ENCODE data around the gene PKN1.
A peak's percentile ranks its signal among the peaks of the same experiment; 100 is the strongest.

The PKN1 gene

GRCh38 chr19:14470031-14470876, 37.1 kb downstream of the PKN1 start:
- no peak for DNase-seq

GRCh38 chr19:14471436-14472187, 38.5 kb downstream of the PKN1 start:
- Histone ChIP-seq H3K4me1 (peaks cover 23% of the 10 kb centered on the region), H3K27me3 (0 out of 2 replicates have a peak, but pooled peaks cover 4% of the 10 kb centered on the region), H3K36me3 (peaks cover 25% of the 10 kb centered on the region), H3K4me3 (ENCODE audit: low read depth, low read length) (no peak overlapping the region; the same call in 1 of the 2 replicates), H3K9me3 (no peaks in the 10 kb centered on the region)
- no peak for TF ChIP-seq CTCF (IDR thresholded peaks at IDR 0.05; ENCODE audit: low read depth, low read length)
- DNase-seq = no peak

More at GRCh38 chr19:14470031-14470876, 37.1 kb downstream of the PKN1 start:
- Histone ChIP-seq H3K4me1 (peaks cover 12% of the 10 kb centered on the region), H3K27me3 (0 out of 2 replicates have a peak, but pooled peaks cover 4% of the 10 kb centered on the region), H3K9me3 (no peaks in the 10 kb centered on the region), H3K36me3 (peaks cover 25% of the 10 kb centered on the region), H3K4me3 (ENCODE audit: low read depth, low read length) (no peak overlapping the region)
- TF ChIP-seq CTCF (IDR thresholded peaks at IDR 0.05; ENCODE audit: low read depth, low read length) = no peak

GRCh38 chr19:14472202-14472938, 39.3 kb downstream of the PKN1 start:
- Histone ChIP-seq H3K36me3 (peaks cover 23% of the 10 kb centered on the region), H3K27me3 (0 out of 2 replicates have a peak, but pooled peaks cover 4% of the 10 kb centered on the region), H3K4me1 (peaks cover 31% of the 10 kb centered on the region), H3K9me3 (no peaks in the 10 kb centered on the region), H3K4me3 (ENCODE audit: low read depth, low read length) (peak overlapping the region; percentile 43)
- peak; percentile 77 for TF ChIP-seq CTCF (IDR thresholded peaks at IDR 0.05; ENCODE audit: low read depth, low read length)
- peak; percentile 85 for DNase-seq

GRCh38 chr19:14473073-14473977, 40.2 kb downstream of the PKN1 start:
- Histone ChIP-seq H3K27me3 (0 out of 2 replicates have a peak, but pooled peaks cover 4% of the 10 kb centered on the region), H3K4me3 (ENCODE audit: low read depth, low read length) (no peak overlapping the region), H3K36me3 (peaks cover 14% of the 10 kb centered on the region), H3K4me1 (peaks cover 39% of the 10 kb centered on the region), H3K9me3 (no peaks in the 10 kb centered on the region)
- DNase-seq = no peak
- TF ChIP-seq CTCF (IDR thresholded peaks at IDR 0.05; ENCODE audit: low read depth, low read length) = no peak

- Histone ChIP-seq H3K4me3 (ENCODE audit: low read depth, low read length) (no peak overlapping the region), H3K36me3 (peaks cover 12% of the 10 kb centered on the region; the same call in 1 of the 2 replicates), H3K4me1 (peaks cover 39% of the 10 kb centered on the region), H3K9me3 (no peaks in the 10 kb centered on the region), H3K27me3 (0 out of 2 replicates have a peak, but pooled peaks cover 4% of the 10 kb centered on the region)
- no peak for DNase-seq
- TF ChIP-seq CTCF (IDR thresholded peaks at IDR 0.05; ENCODE audit: low read depth, low read length) = no peak
Measured at GRCh38 chr19:14473978-14474578, 41.0 kb downstream of the PKN1 start.
